ENCODE data around the gene DCX. TPM values are rescaled to one million over a fixed set of nuclear protein-coding genes. Genes with fewer than 3 reads are reported as not detected.

Gene DCX
- total and polyA plus RNA-seq, 2 of the 4 experiments (the other 2 are of a cell fraction) = not detected

DNA sequence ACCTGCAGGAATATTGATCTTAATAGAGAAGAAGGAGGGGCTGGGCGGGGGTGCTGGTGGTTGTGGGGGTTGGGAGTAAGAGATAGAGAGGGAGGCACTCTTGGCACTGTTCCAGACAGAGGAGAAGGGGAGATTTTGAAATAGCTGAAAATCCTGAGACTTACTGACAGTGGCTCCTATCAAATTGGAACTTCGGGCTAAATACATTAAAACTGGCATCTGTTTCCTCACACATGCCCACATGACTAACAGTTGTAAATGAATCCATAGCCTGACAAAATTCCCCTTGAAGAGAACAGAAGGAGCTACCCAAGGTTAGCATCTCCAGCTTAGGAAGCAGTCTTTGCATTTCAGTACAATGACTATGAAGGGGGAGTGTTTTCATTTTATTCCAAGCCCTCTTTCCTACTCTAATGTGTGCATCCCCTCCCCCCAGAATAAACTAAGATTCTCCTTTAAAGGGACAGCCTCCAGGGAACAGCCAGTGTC lies 1.4 kb downstream of the DCX start:
- H3K56ac ChIP-seq (ENCODE audit: extremely low read depth, insufficient read depth, low read length) = no peak overlapping the region
- peaks cover 4% of the 10 kb centered on the region for H3K27me3 ChIP-seq (ENCODE audit: control insufficient read depth, insufficient read depth, low read length)
- no peaks in the 10 kb centered on the region for H3K9me1 ChIP-seq (ENCODE audit: insufficient read depth, low read length)
- H4K20me1 ChIP-seq (ENCODE audit: insufficient read depth, low read length) = no peaks in the 10 kb centered on the region
- no peak overlapping the region for H4K8ac ChIP-seq (ENCODE audit: low read depth in 2 of 2, low read length in 2 of 2)
- no peaks in the 10 kb centered on the region for H3K36me3 ChIP-seq (ENCODE audit: control insufficient read depth, insufficient read depth, low read length)
- BruUV-seq (replicated peaks) = no TSS peak
- WGBS, 2 experiments (ENCODE audit: extremely low coverage in 2 of 2, insufficient read length in 1 of 2) = no CpG with 5 or more reads among the region's 2 CpGs
- no peak overlapping the region for H3K27ac ChIP-seq (ENCODE audit: insufficient read depth, low read length)
- H2AFZ ChIP-seq (replicated peaks; ENCODE audit: low read length, poor library complexity) = no peak overlapping the region
- in situ Hi-C loops (cut with MboI; ENCODE audit: low sequenced_read_pairs) = no loop called here
- no peak overlapping the region for H3K14ac ChIP-seq (replicated peaks; ENCODE audit: low read depth, low read length)
- no peak overlapping the region for H2BK120ac ChIP-seq (ENCODE audit: low read depth, low read length)
- dilution Hi-C loops (cut with HindIII; ENCODE audit: low sequenced_read_pairs, unreplicated experiment) = no loop called here
- intact Hi-C loops (cut with micrococcal nuclease) = no loop called here
- no peak overlapping the region for H3K4me3 ChIP-seq (ENCODE audit: insufficient read depth, low read depth, low read length)
- H2AK9ac ChIP-seq (replicated peaks; ENCODE audit: low read depth, low read length, poor library complexity) = no peak overlapping the region
- POLR2A ChIA-PET (ENCODE audit: unreplicated experiment) = no interaction called here
- ATAC-seq (ENCODE audit: low read depth) (no peak), DNase-seq (no peak)
- no peak overlapping the region for H2BK20ac ChIP-seq (ENCODE audit: low read depth, low read length)
- H2AK5ac ChIP-seq (ENCODE audit: low read depth, low read length) = no peak overlapping the region
- no peak overlapping the region for H3K4ac ChIP-seq (ENCODE audit: low read depth, low read length)
- no peak overlapping the region for H3K4me2 ChIP-seq (ENCODE audit: low read depth, low read length)
- no peak overlapping the region for H3K18ac ChIP-seq (ENCODE audit: low read depth, low read length)
- H3K9ac ChIP-seq (ENCODE audit: low read depth, low read length) = no peak overlapping the region
- H3K9me3 ChIP-seq (ENCODE audit: control insufficient read depth, insufficient read depth, low read length) = no peaks in the 10 kb centered on the region; the same call in 1 of the 2 replicates
- no peaks in the 10 kb centered on the region for H3K79me1 ChIP-seq (ENCODE audit: low read depth in 1 of 2, low read length in 2 of 2)
- no peak overlapping the region for H4K5ac ChIP-seq (ENCODE audit: low read depth, low read length)
- CTCF ChIA-PET = no interaction called here
- H3K23ac ChIP-seq (ENCODE audit: low read depth, low read length) = no peak overlapping the region
- H2BK5ac ChIP-seq (ENCODE audit: low read depth, low read length, poor library complexity, severe bottlenecking) = no peak overlapping the region
- TF ChIP-seq FOS (IDR thresholded peaks at IDR 0.05; ENCODE audit: low read depth, low read length) = no peak
- TF ChIP-seq MXI1 (IDR thresholded peaks at IDR 0.05; ENCODE audit: borderline replicate concordance, low read depth, low read length) = no peak
- no peak for TF ChIP-seq RCOR1 (IDR thresholded peaks at IDR 0.05; ENCODE audit: insufficient replicate concordance, low read length)
- TF ChIP-seq CEBPB (IDR thresholded peaks at IDR 0.05; ENCODE audit: low read depth, low read length) = no peak
- no peak for TF ChIP-seq BHLHE40 (IDR thresholded peaks at IDR 0.05; ENCODE audit: low read depth, low read length)
- TF ChIP-seq, protein P1, sequence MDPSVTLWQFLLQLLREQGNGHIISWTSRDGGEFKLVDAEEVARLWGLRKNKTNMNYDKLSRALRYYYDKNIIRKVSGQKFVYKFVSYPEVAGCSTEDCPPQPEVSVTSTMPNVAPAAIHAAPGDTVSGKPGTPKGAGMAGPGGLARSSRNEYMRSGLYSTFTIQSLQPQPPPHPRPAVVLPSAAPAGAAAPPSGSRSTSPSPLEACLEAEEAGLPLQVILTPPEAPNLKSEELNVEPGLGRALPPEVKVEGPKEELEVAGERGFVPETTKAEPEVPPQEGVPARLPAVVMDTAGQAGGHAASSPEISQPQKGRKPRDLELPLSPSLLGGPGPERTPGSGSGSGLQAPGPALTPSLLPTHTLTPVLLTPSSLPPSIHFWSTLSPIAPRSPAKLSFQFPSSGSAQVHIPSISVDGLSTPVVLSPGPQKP (IDR thresholded peaks at IDR 0.05; ENCODE audit: borderline replicate concordance, low read depth, low read length) = no peak
- no peak for TF ChIP-seq SMC3 (IDR thresholded peaks at IDR 0.05; ENCODE audit: low read depth, low read length)
- TF ChIP-seq, protein P2, sequence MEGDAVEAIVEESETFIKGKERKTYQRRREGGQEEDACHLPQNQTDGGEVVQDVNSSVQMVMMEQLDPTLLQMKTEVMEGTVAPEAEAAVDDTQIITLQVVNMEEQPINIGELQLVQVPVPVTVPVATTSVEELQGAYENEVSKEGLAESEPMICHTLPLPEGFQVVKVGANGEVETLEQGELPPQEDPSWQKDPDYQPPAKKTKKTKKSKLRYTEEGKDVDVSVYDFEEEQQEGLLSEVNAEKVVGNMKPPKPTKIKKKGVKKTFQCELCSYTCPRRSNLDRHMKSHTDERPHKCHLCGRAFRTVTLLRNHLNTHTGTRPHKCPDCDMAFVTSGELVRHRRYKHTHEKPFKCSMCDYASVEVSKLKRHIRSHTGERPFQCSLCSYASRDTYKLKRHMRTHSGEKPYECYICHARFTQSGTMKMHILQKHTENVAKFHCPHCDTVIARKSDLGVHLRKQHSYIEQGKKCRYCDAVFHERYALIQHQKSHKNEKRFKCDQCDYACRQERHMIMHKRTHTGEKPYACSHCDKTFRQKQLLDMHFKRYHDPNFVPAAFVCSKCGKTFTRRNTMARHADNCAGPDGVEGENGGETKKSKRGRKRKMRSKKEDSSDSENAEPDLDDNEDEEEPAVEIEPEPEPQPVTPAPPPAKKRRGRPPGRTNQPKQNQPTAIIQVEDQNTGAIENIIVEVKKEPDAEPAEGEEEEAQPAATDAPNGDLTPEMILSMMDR (conservative IDR thresholded peaks at IDR 0.05; ENCODE audit: low read depth, low read length) = no peak
- TF ChIP-seq CHD1 (IDR thresholded peaks at IDR 0.05; ENCODE audit: low read depth, low read length) = no peak
- TF ChIP-seq MAZ (IDR thresholded peaks at IDR 0.05; ENCODE audit: borderline replicate concordance, low read depth, low read length) = no peak
- TF ChIP-seq MAFK (IDR thresholded peaks at IDR 0.05; ENCODE audit: low read depth, low read length) = no peak
- TF ChIP-seq POLR2A (IDR thresholded peaks at IDR 0.05; ENCODE audit: low read depth, low read length) = no peak
- no peak for TF ChIP-seq NFE2L2 (IDR thresholded peaks at IDR 0.05; ENCODE audit: low read depth, low read length)
- TF ChIP-seq RFX5 (IDR thresholded peaks at IDR 0.05; ENCODE audit: low read depth, low read length) = no peak
- no peak overlapping the region for H2BK15ac ChIP-seq (ENCODE audit: low read depth, low read length)
- no peaks in the 10 kb centered on the region for H3K4me1 ChIP-seq (ENCODE audit: control insufficient read depth, insufficient read depth, low read length)
- H4K91ac ChIP-seq (ENCODE audit: insufficient read depth, low read depth, low read length) = no peak overlapping the region

All from IMR-90 (cell line).